OCI-LY3 (cell line): Measurements from ENCODE around the gene SPINT3.
A peak's percentile ranks its signal among the peaks of the same experiment; 100 is the strongest.

ENCODE experiments used
- H2AFZ ChIP-seq: fragments of 200-600, 300-600 bp; shearing (Covaris generic); 2 replicates; pipeline ENCODE4 v1.6.0; 2014; ENCODE audit warnings: antibody characterized with exemption, low read depth, low read length
- H3K27ac ChIP-seq: fragments of 200-600, 300-600 bp; sonication (generic); 2 replicates; pipeline ENCODE4 v1.5.1; 2014; ENCODE audit warnings: mild to moderate bottlenecking, low read length, moderate library complexity, mixed read lengths
- H3K27me3 ChIP-seq: fragments of 200-600, 300-600 bp; sonication (generic); 2 replicates; pipeline ENCODE4 v1.6.1; 2014; ENCODE audit warnings: low read depth, low read length, mixed read lengths
- H3K36me3 ChIP-seq: fragments of 200-600, 300-600 bp; sonication (generic); replicated peaks from 2 replicates; pipeline ENCODE3; 2014; ENCODE audit warnings: low read depth, low read length, mixed read lengths
- H3K4me1 ChIP-seq: fragments of 300-600, 200-600 bp; sonication (generic); 2 replicates; pipeline ENCODE4 v1.6.1; 2014; ENCODE audit warnings: low read length, mixed read lengths
- H3K4me2 ChIP-seq: fragments of 200-600, 300-600 bp; sonication (generic); 2 replicates; pipeline ENCODE4 v1.6.1; 2014; ENCODE audit warnings: low read length, mixed read lengths
- H3K4me3 ChIP-seq: fragments of 300-600, 200-600 bp; sonication (generic); 2 replicates; pipeline ENCODE4 v1.5.1; 2014; ENCODE audit warnings: antibody characterized with exemption, mild to moderate bottlenecking, low read length, moderate library complexity
- H3K79me2 ChIP-seq: fragments of 300-600, 200-600 bp; shearing (Covaris generic); 2 replicates; pipeline ENCODE4 v1.6.1; 2014; ENCODE audit warnings: mild to moderate bottlenecking, low read length, mixed read lengths
- H3K9ac ChIP-seq: fragments of 300-600, 200-600 bp; shearing (Covaris generic); 2 replicates; pipeline ENCODE4 v1.6.0; 2014; ENCODE audit warnings: mild to moderate bottlenecking, low read length, moderate library complexity
- H3K9me3 ChIP-seq: fragments of 200-600, 300-600 bp; shearing (Covaris generic); 2 replicates; pipeline ENCODE4 v1.6.1; 2014; ENCODE audit warnings: low read length, mixed read lengths; ENCODE audit not compliant: insufficient read depth
- H4K20me1 ChIP-seq: fragments of 200-600, 300-600 bp; sonication (generic); 2 replicates; pipeline ENCODE4 v1.6.1; 2016; ENCODE audit warnings: low read length, mixed read lengths; ENCODE audit not compliant: insufficient read depth
- EZH2phosphoT487 ChIP-seq: fragments of 200-600 bp; shearing (Covaris generic); IDR thresholded peaks from 2 replicates; pipeline ENCODE4 v1.6.1; 2018; ENCODE audit warnings: antibody characterized with exemption, mixed run types, low read depth
- TF ChIP-seq, protein P1 (sequence below): fragments of 200-600, 300-600 bp; sonication (generic); IDR thresholded peaks from 2 replicates; pipeline ENCODE4 v1.5.1; 2014; ENCODE audit warnings: antibody characterized with exemption, low read length, low read depth

The SPINT3 gene

DNA sequence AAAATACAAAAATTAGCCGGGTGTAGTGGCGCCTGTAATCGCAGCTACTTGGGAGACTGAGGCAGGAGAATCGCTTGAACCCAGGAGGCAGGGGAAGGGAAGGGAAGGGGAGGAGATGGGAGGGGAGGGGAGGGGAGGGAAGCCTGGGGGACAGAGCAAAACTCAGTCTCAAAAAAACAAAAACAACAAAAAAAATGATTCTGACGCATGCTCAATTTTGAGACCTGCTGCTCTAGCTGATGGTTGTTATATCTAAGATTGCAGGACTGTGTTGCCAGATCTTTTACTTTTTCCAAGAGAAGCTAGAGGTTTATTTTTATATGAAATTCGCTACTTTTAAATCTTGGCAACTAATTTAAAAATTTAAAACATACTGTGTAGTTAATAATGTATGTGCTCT lies 48.2 kb downstream of the SPINT3 start:
- H2AFZ ChIP-seq, result no peak overlapping the region
- no peak for TF ChIP-seq EZH2phosphoT487
- TF ChIP-seq, protein P1, sequence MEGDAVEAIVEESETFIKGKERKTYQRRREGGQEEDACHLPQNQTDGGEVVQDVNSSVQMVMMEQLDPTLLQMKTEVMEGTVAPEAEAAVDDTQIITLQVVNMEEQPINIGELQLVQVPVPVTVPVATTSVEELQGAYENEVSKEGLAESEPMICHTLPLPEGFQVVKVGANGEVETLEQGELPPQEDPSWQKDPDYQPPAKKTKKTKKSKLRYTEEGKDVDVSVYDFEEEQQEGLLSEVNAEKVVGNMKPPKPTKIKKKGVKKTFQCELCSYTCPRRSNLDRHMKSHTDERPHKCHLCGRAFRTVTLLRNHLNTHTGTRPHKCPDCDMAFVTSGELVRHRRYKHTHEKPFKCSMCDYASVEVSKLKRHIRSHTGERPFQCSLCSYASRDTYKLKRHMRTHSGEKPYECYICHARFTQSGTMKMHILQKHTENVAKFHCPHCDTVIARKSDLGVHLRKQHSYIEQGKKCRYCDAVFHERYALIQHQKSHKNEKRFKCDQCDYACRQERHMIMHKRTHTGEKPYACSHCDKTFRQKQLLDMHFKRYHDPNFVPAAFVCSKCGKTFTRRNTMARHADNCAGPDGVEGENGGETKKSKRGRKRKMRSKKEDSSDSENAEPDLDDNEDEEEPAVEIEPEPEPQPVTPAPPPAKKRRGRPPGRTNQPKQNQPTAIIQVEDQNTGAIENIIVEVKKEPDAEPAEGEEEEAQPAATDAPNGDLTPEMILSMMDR, result no peak

DNA sequence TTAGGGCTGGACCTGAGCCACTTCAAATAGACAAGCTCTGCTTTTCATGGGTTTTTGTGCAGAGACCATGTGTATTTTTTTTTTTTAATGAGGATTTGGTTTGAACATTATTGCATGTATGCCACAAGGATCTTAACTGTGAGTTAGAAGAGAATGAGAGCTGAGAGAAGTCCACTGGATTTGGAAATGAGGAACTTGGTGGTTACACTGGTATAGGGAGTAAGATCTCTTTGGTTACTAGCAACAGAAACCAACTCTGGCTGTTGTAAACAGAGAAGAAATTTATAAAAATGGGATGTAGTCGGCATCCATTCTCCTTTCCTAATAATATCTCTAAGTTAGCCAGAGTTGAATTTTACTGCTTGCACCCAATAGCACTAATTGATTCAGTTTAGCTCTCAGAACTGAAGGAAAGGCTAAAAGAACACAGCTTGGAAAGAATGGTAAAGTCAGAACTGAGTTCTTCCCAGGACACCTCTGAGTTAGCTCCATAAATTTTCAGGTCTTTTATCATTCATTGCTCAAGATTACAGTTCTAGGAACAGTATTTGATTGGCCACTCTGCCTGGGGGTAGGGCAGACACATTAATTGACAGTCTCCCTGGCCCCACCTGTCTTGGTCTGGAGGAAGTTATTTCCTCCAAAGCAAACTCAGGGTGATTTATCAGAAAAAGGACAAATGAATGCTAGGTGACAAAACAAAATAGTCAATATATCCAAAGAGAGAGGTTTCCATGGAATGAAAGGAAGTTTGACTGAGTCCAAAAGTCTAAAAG lies 49.7 kb downstream of the SPINT3 start:
- Histone ChIP-seq H3K27ac (no peak overlapping the region), H3K9me3 (no peaks in the 10 kb centered on the region), H3K79me2 (no peaks in the 10 kb centered on the region), H3K9ac (no peak overlapping the region), H3K4me2 (no peak overlapping the region), H3K36me3 (no peaks in the 10 kb centered on the region), H4K20me1 (no peaks in the 10 kb centered on the region), H3K4me3 (no peak overlapping the region), H2AFZ (no peak overlapping the region), H3K4me1 (peaks cover 11% of the 10 kb centered on the region), H3K27me3 (peaks cover 87% of the 10 kb centered on the region)
- TF ChIP-seq EZH2phosphoT487, result no peak
- TF ChIP-seq, protein P1, result no peak

More for the DNA sequence above, 48.2 kb downstream of the SPINT3 start:
- H4K20me1 ChIP-seq, result no peaks in the 10 kb centered on the region
- no peak overlapping the region for H3K27ac ChIP-seq
- no peak overlapping the region for H3K9ac ChIP-seq
- H3K9me3 ChIP-seq, result no peaks in the 10 kb centered on the region
- H3K4me2 ChIP-seq, result no peak overlapping the region
- no peak overlapping the region for H3K4me3 ChIP-seq
- H3K4me1 ChIP-seq, result peaks cover 11% of the 10 kb centered on the region
- H3K79me2 ChIP-seq, result no peaks in the 10 kb centered on the region
- no peaks in the 10 kb centered on the region for H3K36me3 ChIP-seq
- peaks cover 90% of the 10 kb centered on the region for H3K27me3 ChIP-seq

DNA sequence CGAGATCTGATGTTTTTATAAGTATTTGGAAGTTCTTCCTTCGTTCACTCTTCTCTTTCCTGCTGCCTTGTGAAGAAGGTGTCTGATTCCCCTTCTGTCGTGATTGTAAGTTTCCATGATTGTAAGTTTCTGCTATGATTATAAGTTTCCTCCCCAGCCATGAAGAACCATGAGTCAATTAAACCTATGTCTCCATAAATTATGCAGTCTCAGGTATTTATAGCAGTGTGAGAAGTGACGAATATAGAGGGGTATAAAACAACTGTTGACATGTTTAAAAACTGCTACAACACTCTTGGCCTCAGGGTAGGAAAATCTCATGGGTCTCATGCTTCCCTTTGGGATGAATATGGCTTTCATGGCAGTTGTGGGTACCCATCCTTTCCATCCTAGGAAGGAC lies 51.7 kb downstream of the SPINT3 start:
- no peaks in the 10 kb centered on the region for H4K20me1 ChIP-seq
- no peaks in the 10 kb centered on the region for H3K9me3 ChIP-seq
- H3K27ac ChIP-seq, result no peak overlapping the region
- no peaks in the 10 kb centered on the region for H3K79me2 ChIP-seq
- no peaks in the 10 kb centered on the region for H3K36me3 ChIP-seq
- TF ChIP-seq, protein P1, result no peak
- TF ChIP-seq EZH2phosphoT487, result no peak
- peaks cover 20% of the 10 kb centered on the region for H3K4me1 ChIP-seq
- no peak overlapping the region for H3K9ac ChIP-seq
- H3K27me3 ChIP-seq, result peaks cover 94% of the 10 kb centered on the region
- no peak overlapping the region for H2AFZ ChIP-seq
- no peak overlapping the region for H3K4me2 ChIP-seq
- H3K4me3 ChIP-seq, result no peak overlapping the region

DNA sequence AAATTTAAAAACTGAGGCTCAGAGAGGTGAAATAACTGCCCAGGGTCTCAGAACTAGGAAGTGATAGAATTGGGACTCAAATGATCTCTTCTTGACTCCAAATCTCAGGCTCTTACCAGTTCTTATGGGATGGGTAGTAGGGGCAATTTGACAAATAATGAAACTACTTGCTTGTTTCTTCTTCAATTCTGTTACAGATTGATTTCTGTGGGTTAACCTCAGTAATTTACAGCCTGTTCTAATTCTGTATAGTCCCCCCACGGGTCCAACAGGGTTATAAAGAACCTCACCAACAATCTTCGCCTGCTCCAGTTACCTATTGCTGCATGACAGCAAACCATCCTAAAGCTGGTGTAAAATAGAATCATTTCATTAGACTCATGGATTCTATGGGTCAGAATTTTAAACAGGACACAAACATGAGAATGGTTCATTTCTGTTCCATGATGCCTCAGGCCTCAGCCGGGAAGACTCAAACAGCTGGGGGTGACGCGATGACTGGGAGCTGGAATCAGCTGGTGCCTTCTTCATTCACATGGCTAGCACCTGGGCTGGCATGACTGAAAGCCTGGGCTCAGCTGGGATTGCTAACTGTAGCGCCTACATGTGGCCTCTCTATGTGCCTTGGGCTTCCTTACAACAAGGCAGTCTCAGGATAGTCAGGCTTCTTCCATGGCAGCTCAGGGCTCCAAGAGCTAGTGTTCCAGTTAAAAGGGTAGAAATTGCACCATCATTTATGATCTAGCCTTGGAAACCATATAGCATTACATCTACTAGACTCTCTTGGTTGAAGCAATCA lies 52.5 kb downstream of the SPINT3 start:
- Histone ChIP-seq H3K4me2 (peak overlapping the region; percentile 14; the same call in 1 of the 2 replicates), H2AFZ (no peak overlapping the region), H3K9me3 (no peaks in the 10 kb centered on the region), H3K4me1 (peaks cover 20% of the 10 kb centered on the region), H3K79me2 (no peaks in the 10 kb centered on the region), H3K27me3 (peaks cover 91% of the 10 kb centered on the region), H3K36me3 (no peaks in the 10 kb centered on the region), H3K9ac (no peak overlapping the region), H3K4me3 (no peak overlapping the region), H4K20me1 (no peaks in the 10 kb centered on the region), H3K27ac (no peak overlapping the region)
- TF ChIP-seq, protein P1, result 0 out of 2 replicates have a peak, but pooled peaks have one; percentile 3
- TF ChIP-seq EZH2phosphoT487, result no peak
